Stimulated activated naive CD8-positive, alpha-beta T cell treated with anti-CD3 and anti-CD28 coated beads, Interleukin-15, amount 100 ng/mL, for 72 hours (primary cell): ENCODE measurements around the gene ST6GAL1.
"Not testable (repeated sequence)": the region's sequence is repeated elsewhere in the genome, so short reads cannot be mapped to it uniquely, and the experiment has no call there.

Source experiments
- ATAC-seq: fragments of 150-1000 bp; cut with Tn5 transposase; 2 replicates; pipeline ENCODE4 v1.10.0; 2021; ENCODE audit warnings: mild to moderate bottlenecking, moderate library complexity
- DNase-seq, 2 donors: peaks; one replicate each; pipeline ENCODE4 v3.0.0; 2021 to 2022
- H3K27ac Mint-ChIP-seq, 2 donors: one replicate each; pipeline ENCODE4 v1.8.0; 2022; ENCODE audit warnings: mild to moderate bottlenecking in 2 of 2, mixed read lengths in 2 of 2, moderate library complexity in 2 of 2
- H3K27me3 Mint-ChIP-seq: one replicate; pipeline ENCODE4 v1.8.0; 2022; ENCODE audit warnings: mixed read lengths
- H3K4me1 Mint-ChIP-seq: one replicate; pipeline ENCODE4 v1.8.0; 2022; ENCODE audit warnings: mild to moderate bottlenecking, mixed read lengths
- H3K4me3 Mint-ChIP-seq, 2 donors: one replicate each; pipeline ENCODE4 v1.8.0; 2022; ENCODE audit warnings: mild to moderate bottlenecking in 2 of 2, mixed read lengths in 2 of 2, moderate library complexity in 1 of 2
- H3K9me3 Mint-ChIP-seq, 2 donors: one replicate each; pipeline ENCODE4 v1.8.0; 2022; ENCODE audit warnings: mixed read lengths in 2 of 2

ST6GAL1 gene

DNA sequence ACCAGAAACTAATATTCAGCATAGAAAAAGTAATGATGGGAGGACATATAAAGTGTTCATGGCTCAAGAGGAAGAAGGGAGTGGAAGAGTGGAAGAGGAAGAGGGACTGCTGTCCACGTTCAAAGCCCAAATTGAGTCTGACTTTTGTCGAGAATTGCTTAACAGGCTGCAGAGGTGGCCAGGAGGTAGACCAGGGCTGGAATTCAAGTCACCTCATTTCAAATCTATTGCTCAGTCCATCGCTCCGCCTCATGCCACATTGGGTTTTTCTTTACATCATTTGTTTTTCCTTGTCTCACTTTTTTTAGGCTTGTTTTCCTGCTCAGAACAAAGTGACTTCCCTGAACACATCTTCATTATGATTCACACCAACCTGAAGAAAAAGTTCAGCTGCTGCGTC, 112.0 kb downstream of the ST6GAL1 start:
- Mint-ChIP-seq H3K27me3 (no peaks in the 10 kb centered on the region), H3K9me3 (no peaks in the 10 kb centered on the region), H3K4me1 (peaks cover 88% of the 10 kb centered on the region), H3K4me3 (peak overlapping the region; percentile 73 to 79), H3K27ac (peak overlapping the region; percentile 97 to 98)
- ATAC-seq (no peak), DNase-seq (no peak)

DNA sequence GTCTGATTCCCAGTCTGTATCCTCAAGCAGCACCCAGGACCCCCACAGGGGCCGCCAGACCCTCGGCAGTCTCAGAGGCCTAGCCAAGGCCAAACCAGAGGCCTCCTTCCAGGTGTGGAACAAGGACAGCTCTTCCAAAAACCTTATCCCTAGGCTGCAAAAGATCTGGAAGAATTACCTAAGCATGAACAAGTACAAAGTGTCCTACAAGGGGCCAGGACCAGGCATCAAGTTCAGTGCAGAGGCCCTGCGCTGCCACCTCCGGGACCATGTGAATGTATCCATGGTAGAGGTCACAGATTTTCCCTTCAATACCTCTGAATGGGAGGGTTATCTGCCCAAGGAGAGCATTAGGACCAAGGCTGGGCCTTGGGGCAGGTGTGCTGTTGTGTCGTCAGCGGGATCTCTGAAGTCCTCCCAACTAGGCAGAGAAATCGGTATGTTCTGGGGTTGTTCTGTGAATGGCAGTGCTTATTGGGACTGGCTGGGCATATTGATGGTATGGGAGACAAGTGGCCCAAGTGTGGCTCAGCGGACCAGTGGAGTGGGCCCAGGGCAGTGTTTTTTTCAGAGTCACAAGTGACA, 112.6 kb downstream of the ST6GAL1 start:
- no peak for DNase-seq
- H3K27me3 Mint-ChIP-seq, result no peaks in the 10 kb centered on the region
- peak overlapping the region; percentile 73 to 79 for H3K4me3 Mint-ChIP-seq
- H3K9me3 Mint-ChIP-seq, result no peaks in the 10 kb centered on the region
- H3K4me1 Mint-ChIP-seq, result peaks cover 94% of the 10 kb centered on the region
- ATAC-seq, result no peak
- H3K27ac Mint-ChIP-seq, result peak overlapping the region; percentile 90 to 98

- no peaks in the 10 kb centered on the region for H3K27me3 Mint-ChIP-seq
- ATAC-seq (no peak), DNase-seq (no peak)
- peak overlapping the region; percentile 20 to 84 for H3K27ac Mint-ChIP-seq
- H3K4me1 Mint-ChIP-seq, result peaks cover 95% of the 10 kb centered on the region
- peaks cover 0 to 6% of the 10 kb centered on the region in 2 donors for H3K9me3 Mint-ChIP-seq
- peak overlapping the region; percentile 48 to 56 for H3K4me3 Mint-ChIP-seq
These were observed 113.9 kb downstream of the ST6GAL1 start for GRCh38 chr3:187044206-187044605.

- no peak for DNase-seq
- Mint-ChIP-seq H3K4me1 (peaks cover 95% of the 10 kb centered on the region), H3K27me3 (no peaks in the 10 kb centered on the region), H3K27ac (no peak overlapping the region), H3K9me3 (peaks cover 0 to 6% of the 10 kb centered on the region in 2 donors), H3K4me3 (peak overlapping the region; percentile 20 to 65)
- ATAC-seq, result no peak
These were observed 114.7 kb downstream of the ST6GAL1 start for GRCh38 chr3:187044867-187045552.

- Mint-ChIP-seq H3K27ac (peak overlapping the region; percentile 36 to 40), H3K4me1 (peaks cover 95% of the 10 kb centered on the region), H3K4me3 (peak overlapping the region; percentile 1 to 9), H3K9me3 (peaks cover 0 to 6% of the 10 kb centered on the region in 2 donors), H3K27me3 (no peaks in the 10 kb centered on the region)
- ATAC-seq, result no peak
- no peak for DNase-seq
These were observed 115.7 kb downstream of the ST6GAL1 start for GRCh38 chr3:187046033-187046432.

GRCh38 chr3:187049462-187050101, 119.3 kb downstream of the ST6GAL1 start:
- Mint-ChIP-seq H3K4me1 (peaks cover 67% of the 10 kb centered on the region), H3K27me3 (no peaks in the 10 kb centered on the region), H3K4me3 (peak overlapping the region; percentile 34 to 43), H3K9me3 (peaks cover 8 to 16% of the 10 kb centered on the region in 2 donors), H3K27ac (peak overlapping the region; percentile 23 to 91)
- peak; percentile 76 for ATAC-seq
- DNase-seq, result no peak

DNA sequence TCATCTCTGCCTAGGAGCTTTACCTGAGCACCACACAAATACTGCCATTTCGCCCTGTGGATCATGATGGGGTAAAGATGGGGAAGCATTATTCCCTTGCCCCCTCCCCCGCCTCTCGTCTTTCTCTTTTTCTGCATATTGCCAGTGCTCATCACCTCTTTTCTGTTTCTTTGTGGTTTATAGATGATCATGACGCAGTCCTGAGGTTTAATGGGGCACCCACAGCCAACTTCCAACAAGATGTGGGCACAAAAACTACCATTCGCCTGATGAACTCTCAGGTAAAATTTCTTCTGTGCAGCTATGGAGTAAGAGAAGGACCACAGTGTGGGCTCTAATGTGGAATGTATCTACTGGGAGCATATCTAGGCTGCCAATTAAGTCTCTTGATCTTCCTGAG, 120.7 kb downstream of the ST6GAL1 start:
- peak in 1 of 2 donors; percentile 43 for DNase-seq
- Mint-ChIP-seq H3K27ac (peak overlapping the region in 1 of 2 donors; percentile 59), H3K4me3 (peak overlapping the region; percentile 2 to 52), H3K9me3 (peaks cover 22 to 31% of the 10 kb centered on the region in 2 donors), H3K27me3 (no peaks in the 10 kb centered on the region), H3K4me1 (peaks cover 66% of the 10 kb centered on the region)
- peak; percentile 78 for ATAC-seq

DNA sequence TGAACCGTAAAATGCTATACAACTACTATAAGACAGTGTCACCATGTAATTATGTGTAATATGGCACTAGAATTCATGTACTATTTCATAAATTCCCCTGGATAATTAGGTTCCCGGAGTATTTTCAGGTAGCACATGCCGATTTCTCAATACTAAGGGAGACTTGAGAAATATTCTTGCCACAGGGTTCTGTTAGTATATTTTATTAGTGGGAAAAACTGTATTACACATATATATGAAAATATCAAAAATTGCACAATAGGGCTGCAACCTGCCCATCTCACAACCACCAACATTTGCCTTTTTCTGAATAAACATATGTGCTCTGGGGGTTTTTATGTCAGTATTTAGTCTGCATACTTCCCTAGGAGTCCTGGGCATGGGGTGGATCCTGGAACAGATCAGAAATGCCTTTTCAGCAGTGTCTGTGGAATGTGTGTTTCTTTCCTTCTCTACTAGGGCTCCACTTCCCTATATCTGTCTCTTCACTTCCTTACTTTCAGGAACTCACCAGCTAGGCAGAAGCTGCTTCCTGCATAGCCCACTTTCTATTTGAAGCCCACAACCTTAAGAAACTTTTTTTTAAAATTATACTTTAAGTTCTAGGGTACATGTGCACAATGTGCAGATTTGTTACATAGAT, 121.5 kb downstream of the ST6GAL1 start:
- no peak overlapping the region for H3K4me3 Mint-ChIP-seq
- no peak for ATAC-seq
- H3K27ac Mint-ChIP-seq, result no peak overlapping the region
- H3K4me1 Mint-ChIP-seq, result peaks cover 60% of the 10 kb centered on the region
- no peak for DNase-seq
- peaks cover 30 to 36% of the 10 kb centered on the region in 2 donors for H3K9me3 Mint-ChIP-seq
- H3K27me3 Mint-ChIP-seq, result no peaks in the 10 kb centered on the region

- not testable (repeated sequence) for H3K27ac Mint-ChIP-seq
- Mint-ChIP-seq H3K4me1 (peaks cover 57% of the 10 kb centered on the region), H3K9me3 (peaks cover 36 to 42% of the 10 kb centered on the region in 2 donors)
These were observed 122.1 kb downstream of the ST6GAL1 start for GRCh38 chr3:187052427-187052826.

GRCh38 chr3:187054433-187054832, 124.1 kb downstream of the ST6GAL1 start:
- Mint-ChIP-seq H3K4me1 (peaks cover 44% of the 10 kb centered on the region), H3K27ac (peak overlapping the region in 1 of 2 donors; percentile 59), H3K9me3 (peaks cover 37 to 38% of the 10 kb centered on the region in 2 donors)
- H3K4me3 Mint-ChIP-seq, ATAC-seq, H3K27me3 Mint-ChIP-seq, DNase-seq: not testable (repeated sequence)

More at GRCh38 chr3:187052427-187052826, 122.1 kb downstream of the ST6GAL1 start:
- not testable (repeated sequence) for H3K27me3 Mint-ChIP-seq, ATAC-seq, H3K4me3 Mint-ChIP-seq, DNase-seq

DNA sequence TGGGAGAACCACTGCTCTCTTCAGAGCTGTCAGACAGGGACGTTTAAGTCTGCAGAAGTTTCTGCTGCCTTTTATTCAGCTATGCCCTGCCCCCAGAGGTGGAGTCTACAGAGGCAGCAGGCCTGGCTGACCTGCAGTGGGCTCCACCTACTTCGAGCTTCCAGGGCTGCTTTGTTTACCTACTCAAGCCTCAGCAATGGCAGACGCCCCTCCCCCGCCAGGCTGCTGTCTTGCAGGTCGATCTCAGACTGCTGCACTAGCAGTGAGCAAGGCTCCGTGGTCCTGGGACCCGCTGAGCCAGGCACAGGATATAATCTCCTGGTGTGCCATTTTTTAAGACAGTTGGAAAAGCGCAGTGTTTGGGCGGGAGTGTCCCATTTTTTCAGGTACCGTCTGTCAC, 127.5 kb downstream of the ST6GAL1 start:
- DNase-seq, H3K27ac Mint-ChIP-seq, H3K27me3 Mint-ChIP-seq, ATAC-seq, H3K4me3 Mint-ChIP-seq: not testable (repeated sequence)
- H3K4me1 Mint-ChIP-seq, result peaks cover 49% of the 10 kb centered on the region
- peaks cover 37 to 38% of the 10 kb centered on the region in 2 donors for H3K9me3 Mint-ChIP-seq

DNA sequence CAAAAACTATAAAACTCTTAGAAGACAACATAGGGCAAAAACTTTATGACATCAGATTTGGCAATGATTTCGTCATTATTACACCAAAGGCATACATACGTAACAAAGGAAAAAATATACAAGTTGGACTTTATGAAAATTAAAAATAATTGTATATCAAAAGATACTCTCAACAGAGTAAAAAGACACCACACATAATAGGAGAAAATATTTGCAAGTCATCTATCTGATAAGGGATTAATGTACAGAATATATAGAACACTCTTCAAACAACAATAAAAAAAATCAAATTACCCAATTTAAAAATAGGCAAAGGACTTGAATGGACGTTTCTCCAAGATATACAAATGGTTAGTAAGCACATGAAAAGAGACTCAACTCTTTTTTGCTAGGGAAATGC, 131.4 kb downstream of the ST6GAL1 start:
- ATAC-seq, result no peak
- peaks cover 8 to 9% of the 10 kb centered on the region in 2 donors for H3K9me3 Mint-ChIP-seq
- no peak overlapping the region for H3K27ac Mint-ChIP-seq
- H3K27me3 Mint-ChIP-seq, result no peaks in the 10 kb centered on the region
- DNase-seq, result no peak
- H3K4me3 Mint-ChIP-seq, result no peak overlapping the region
- H3K4me1 Mint-ChIP-seq, result peaks cover 70% of the 10 kb centered on the region

- ATAC-seq, result no peak
- Mint-ChIP-seq H3K27me3 (no peaks in the 10 kb centered on the region), H3K4me3 (peak overlapping the region in 1 of 2 donors; percentile 11), H3K4me1 (peaks cover 72% of the 10 kb centered on the region), H3K9me3 (no peaks in the 10 kb centered on the region), H3K27ac (peak overlapping the region in 1 of 2 donors; percentile 67)
- DNase-seq, result no peak
These were observed 132.3 kb downstream of the ST6GAL1 start for GRCh38 chr3:187062526-187063177.

- H3K27ac Mint-ChIP-seq, result peak overlapping the region; percentile 45 to 67
- no peak for DNase-seq
- peak overlapping the region in 1 of 2 donors; percentile 11 for H3K4me3 Mint-ChIP-seq
- peaks cover 72% of the 10 kb centered on the region for H3K4me1 Mint-ChIP-seq
- ATAC-seq, result peak; percentile 54
- no peaks in the 10 kb centered on the region for H3K27me3 Mint-ChIP-seq
- no peaks in the 10 kb centered on the region for H3K9me3 Mint-ChIP-seq
These were observed 133.2 kb downstream of the ST6GAL1 start for GRCh38 chr3:187063286-187064121.
